Parathyroid adenoma (tissue), 2 donors: ENCODE measurements around the gene KATNIP.

Source experiments
- H2AFZ ChIP-seq: fragments of 300-600 bp; sonication (generic); one replicate; pipeline ENCODE4 v1.7.0; 2017; ENCODE audit warnings: antibody characterized with exemption, mild to moderate bottlenecking
- H3K27ac ChIP-seq: fragments of 300-600 bp; sonication (generic); one replicate; pipeline ENCODE4 v1.7.0; 2017
- H3K27me3 ChIP-seq: fragments of 300-600 bp; sonication (generic); one replicate; pipeline ENCODE4 v1.7.0; 2017; ENCODE audit warnings: low read length; ENCODE audit not compliant: control insufficient read depth, insufficient read depth
- H3K36me3 ChIP-seq: fragments of 300-600 bp; sonication (generic); one replicate; pipeline ENCODE4 v1.7.0; 2017; ENCODE audit warnings: low read length; ENCODE audit not compliant: control insufficient read depth, insufficient read depth
- H3K4me1 ChIP-seq: fragments of 300-600 bp; sonication (generic); one replicate; pipeline ENCODE4 v1.7.0; 2017; ENCODE audit warnings: control low read depth
- H3K4me2 ChIP-seq: fragments of 300-600 bp; sonication (generic); one replicate; pipeline ENCODE4 v1.7.0; 2017; ENCODE audit warnings: low read length
- H3K4me3 ChIP-seq: fragments of 300-600 bp; sonication (generic); one replicate; pipeline ENCODE4 v1.7.0; 2017; ENCODE audit warnings: low read depth, low read length
- H3K79me2 ChIP-seq: fragments of 300-600 bp; sonication (generic); one replicate; pipeline ENCODE4 v1.7.0; 2017; ENCODE audit warnings: control low read depth
- H3K9ac ChIP-seq: fragments of 300-600 bp; sonication (generic); one replicate; pipeline ENCODE4 v1.7.0; 2017; ENCODE audit warnings: mild to moderate bottlenecking
- H3K9me3 ChIP-seq: fragments of 300-600 bp; sonication (generic); one replicate; pipeline ENCODE4 v1.7.0; 2017; ENCODE audit warnings: low read length; ENCODE audit not compliant: control insufficient read depth
- TF ChIP-seq, protein P1 (sequence below): fragments of 300-600 bp; sonication (generic); IDR thresholded peaks from one replicate; pipeline ENCODE4 v1.7.0; 2017; ENCODE audit warnings: antibody characterized with exemption, mild to moderate bottlenecking
- donor health status: primary hyperparathyroidism.

KATNIP gene

DNA sequence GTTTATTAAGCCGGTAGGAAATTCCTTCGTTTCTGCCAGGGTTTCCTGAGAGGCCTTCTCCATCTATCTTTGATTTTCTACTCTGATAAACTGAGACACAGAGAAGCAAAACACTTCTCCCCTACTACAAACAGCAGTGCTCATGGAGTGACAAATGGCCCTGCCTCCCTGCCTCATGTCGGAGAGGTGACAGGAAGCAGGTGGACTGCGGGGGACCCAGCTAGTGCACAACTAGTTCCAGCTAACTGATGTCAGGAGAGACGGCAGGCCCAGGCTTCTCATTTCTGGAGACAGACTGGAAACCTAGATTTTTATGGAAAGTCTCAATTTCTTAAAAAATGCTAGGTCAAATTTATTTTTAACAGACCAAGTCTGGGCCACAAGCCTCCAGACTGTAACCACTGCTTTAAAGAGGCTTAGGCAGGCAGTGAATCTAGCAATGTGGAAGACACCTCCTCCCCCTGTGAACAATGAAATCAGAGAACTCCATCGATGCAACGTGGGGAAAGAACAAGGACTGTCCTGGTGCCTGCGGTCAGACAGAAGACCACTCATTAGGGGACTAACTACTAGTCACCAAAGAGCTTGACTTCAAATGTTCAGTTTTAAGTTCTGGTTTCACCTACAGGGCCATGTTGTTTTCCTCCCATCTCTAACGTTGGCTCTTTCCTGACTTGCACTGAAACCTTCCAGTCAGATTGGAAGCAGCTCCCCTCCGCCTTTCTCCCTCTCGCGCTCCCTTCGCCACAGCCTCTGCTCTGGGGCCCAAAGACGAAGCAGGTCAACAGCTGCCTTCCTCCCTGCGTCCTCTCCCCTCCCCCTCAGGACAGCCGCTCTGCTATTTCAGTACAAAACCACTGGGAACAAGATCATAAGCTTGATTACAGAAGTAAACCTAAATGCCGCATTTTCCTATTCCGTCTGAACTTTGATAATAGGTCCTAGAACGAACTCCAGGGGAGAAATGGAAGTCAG lies 17.8 kb upstream of the KATNIP start:
- Histone ChIP-seq H3K27me3 (no peaks in the 10 kb centered on the region), H3K79me2 (peaks cover 6% of the 10 kb centered on the region), H3K9ac (no peak overlapping the region), H3K4me2 (no peak overlapping the region), H3K36me3 (no peaks in the 10 kb centered on the region), H3K9me3 (no peaks in the 10 kb centered on the region), H3K4me3 (no peak overlapping the region), H3K4me1 (peaks cover 5% of the 10 kb centered on the region), H2AFZ (no peak overlapping the region), H3K27ac (no peak overlapping the region)
- TF ChIP-seq, protein P1, sequence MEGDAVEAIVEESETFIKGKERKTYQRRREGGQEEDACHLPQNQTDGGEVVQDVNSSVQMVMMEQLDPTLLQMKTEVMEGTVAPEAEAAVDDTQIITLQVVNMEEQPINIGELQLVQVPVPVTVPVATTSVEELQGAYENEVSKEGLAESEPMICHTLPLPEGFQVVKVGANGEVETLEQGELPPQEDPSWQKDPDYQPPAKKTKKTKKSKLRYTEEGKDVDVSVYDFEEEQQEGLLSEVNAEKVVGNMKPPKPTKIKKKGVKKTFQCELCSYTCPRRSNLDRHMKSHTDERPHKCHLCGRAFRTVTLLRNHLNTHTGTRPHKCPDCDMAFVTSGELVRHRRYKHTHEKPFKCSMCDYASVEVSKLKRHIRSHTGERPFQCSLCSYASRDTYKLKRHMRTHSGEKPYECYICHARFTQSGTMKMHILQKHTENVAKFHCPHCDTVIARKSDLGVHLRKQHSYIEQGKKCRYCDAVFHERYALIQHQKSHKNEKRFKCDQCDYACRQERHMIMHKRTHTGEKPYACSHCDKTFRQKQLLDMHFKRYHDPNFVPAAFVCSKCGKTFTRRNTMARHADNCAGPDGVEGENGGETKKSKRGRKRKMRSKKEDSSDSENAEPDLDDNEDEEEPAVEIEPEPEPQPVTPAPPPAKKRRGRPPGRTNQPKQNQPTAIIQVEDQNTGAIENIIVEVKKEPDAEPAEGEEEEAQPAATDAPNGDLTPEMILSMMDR: no peak

DNA sequence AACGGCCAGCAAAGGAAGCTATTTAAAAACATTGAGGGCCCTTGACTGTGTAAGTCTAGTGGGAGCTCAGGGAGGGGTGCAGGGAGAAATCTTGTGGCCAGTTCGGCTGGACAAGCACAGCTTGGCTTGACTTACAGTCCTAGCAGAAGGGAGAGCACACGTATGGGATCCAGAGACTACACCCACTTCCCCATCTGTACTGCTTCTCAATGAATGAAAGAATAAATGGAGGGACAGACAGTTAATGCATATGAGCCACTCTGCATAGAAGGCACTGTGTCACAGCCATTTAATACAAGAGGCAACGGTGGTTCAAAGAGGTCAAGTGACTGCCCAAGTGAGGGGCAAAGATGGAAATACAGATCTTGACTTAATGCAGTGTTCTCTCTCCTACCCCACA lies 15.7 kb upstream of the KATNIP start:
- H3K4me1 ChIP-seq: peaks cover 5% of the 10 kb centered on the region
- no peaks in the 10 kb centered on the region for H3K27me3 ChIP-seq
- TF ChIP-seq, protein P1: no peak
- H3K4me3 ChIP-seq: no peak overlapping the region
- peaks cover 6% of the 10 kb centered on the region for H3K79me2 ChIP-seq
- no peak overlapping the region for H3K4me2 ChIP-seq
- H3K9ac ChIP-seq: no peak overlapping the region
- no peak overlapping the region for H2AFZ ChIP-seq
- no peaks in the 10 kb centered on the region for H3K9me3 ChIP-seq
- no peak overlapping the region for H3K27ac ChIP-seq
- H3K36me3 ChIP-seq: no peaks in the 10 kb centered on the region

DNA sequence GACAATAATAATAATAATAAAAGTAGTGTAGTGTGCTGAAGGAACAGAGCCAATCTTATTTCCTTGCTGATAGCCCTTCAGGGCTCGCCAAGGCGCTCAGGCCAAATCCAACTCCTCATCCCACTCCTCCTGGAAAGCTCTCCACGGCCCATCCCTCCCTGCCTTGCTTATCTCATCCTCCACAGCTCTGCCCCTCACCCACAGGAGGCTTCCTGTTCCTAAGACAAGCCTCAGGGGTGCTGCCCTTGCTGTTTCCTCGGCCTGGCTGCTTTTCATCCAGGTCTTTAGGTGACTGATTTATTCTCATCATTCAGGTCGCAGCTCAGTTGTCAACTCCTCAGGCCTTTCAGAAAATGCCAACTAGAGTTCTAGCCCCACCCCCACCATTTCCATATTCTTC lies 11.4 kb upstream of the KATNIP start:
- TF ChIP-seq, protein P1: no peak

DNA sequence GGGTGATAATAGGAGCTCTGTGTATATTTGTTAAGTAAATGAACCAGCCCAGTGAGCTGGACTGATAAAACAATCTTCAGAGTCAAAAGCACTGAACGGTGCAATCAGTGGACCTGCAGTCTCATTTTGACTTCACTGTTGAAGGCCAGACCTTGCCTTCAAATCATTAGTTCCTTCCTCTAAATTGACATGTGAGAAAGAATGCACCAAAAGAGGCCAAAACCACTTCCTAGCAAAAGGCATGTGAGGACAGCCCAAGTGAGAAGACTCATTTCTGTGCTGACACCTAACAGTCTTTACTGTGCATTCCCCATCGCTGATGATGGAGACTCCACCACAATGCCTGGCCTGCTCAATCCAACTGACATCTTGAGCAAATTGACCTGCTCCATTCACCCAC lies 10.8 kb upstream of the KATNIP start:
- Histone ChIP-seq H3K79me2 (peaks cover 4% of the 10 kb centered on the region), H3K9ac (no peak overlapping the region), H3K4me1 (no peaks in the 10 kb centered on the region), H3K27ac (no peak overlapping the region), H2AFZ (no peak overlapping the region), H3K9me3 (no peaks in the 10 kb centered on the region), H3K4me3 (no peak overlapping the region), H3K36me3 (no peaks in the 10 kb centered on the region), H3K4me2 (no peak overlapping the region), H3K27me3 (no peaks in the 10 kb centered on the region)
- TF ChIP-seq, protein P1: no peak

More for the DNA sequence above, 11.4 kb upstream of the KATNIP start:
- H3K27me3 ChIP-seq: no peaks in the 10 kb centered on the region
- no peak overlapping the region for H2AFZ ChIP-seq
- H3K36me3 ChIP-seq: no peaks in the 10 kb centered on the region
- no peak overlapping the region for H3K4me2 ChIP-seq
- H3K9ac ChIP-seq: no peak overlapping the region
- H3K4me1 ChIP-seq: no peaks in the 10 kb centered on the region
- no peak overlapping the region for H3K4me3 ChIP-seq
- peaks cover 6% of the 10 kb centered on the region for H3K79me2 ChIP-seq
- no peaks in the 10 kb centered on the region for H3K9me3 ChIP-seq
- no peak overlapping the region for H3K27ac ChIP-seq
